A549 (cell line): ENCODE measurements around the gene RPLP1.
"Not testable (repeated sequence)": the region's sequence is repeated elsewhere in the genome, so short reads cannot be mapped to it uniquely, and the experiment has no call there.

Experiments
- CEBPB ChIP-seq, 2 experiments: fragments of >200 bp in 1 of 2; sonication (Bioruptor Twin) in 1 of 2; formaldehyde crosslinking in 1 of 2; IDR thresholded peaks; 2 replicates each; pipeline ENCODE4 v1.6.1; 2012 to 2016
- CHD4 ChIP-seq: fragments of 200-600 bp; sonication (generic); IDR thresholded peaks from 2 replicates; pipeline ENCODE4 v1.6.1; 2016; ENCODE audit warnings: antibody characterized with exemption, mild to moderate bottlenecking, borderline replicate concordance
- CTCF ChIP-seq: fragments of >200 bp; sonication (Bioruptor Twin); formaldehyde crosslinking; IDR thresholded peaks from 3 replicates; pipeline ENCODE4 v1.5.1; 2016
- EP300 ChIP-seq, 2 experiments: fragments of >200 bp; sonication (Bioruptor Twin); formaldehyde crosslinking; IDR thresholded peaks; 2 replicates in 1 of 2; 3 replicates in 1 of 2; pipeline ENCODE4 v1.6.1; 2016 to 2017
- MAZ ChIP-seq: fragments of 150-350 bp; IDR thresholded peaks from 2 replicates; pipeline ENCODE4 v1.6.1; 2014; ENCODE audit warnings: antibody characterized with exemption, low read depth, low read length, borderline replicate concordance
- MYC ChIP-seq: IDR thresholded peaks from 2 replicates; pipeline ENCODE4 v1.6.1; 2012; ENCODE audit warnings: mild to moderate bottlenecking, inconsistent platforms, low read length, improper control_type of control experiment, borderline replicate concordance
- POLR2A ChIP-seq: IDR thresholded peaks from 2 replicates; pipeline ENCODE4 v1.6.1; 2012; ENCODE audit warnings: mild to moderate bottlenecking, low read length
- ZSCAN20 ChIP-seq: fragments of 250-450 bp; sonication (Bioruptor Pico); IDR thresholded peaks from 2 replicates; pipeline ENCODE4 v1.8.0; 2022; ENCODE audit warnings: mild to moderate bottlenecking, moderate library complexity
- TF ChIP-seq, protein P1 (sequence below): fragments of 250-450 bp; sonication (Bioruptor Pico); IDR thresholded peaks from 2 replicates; pipeline ENCODE4 v1.5.0; 2020; ENCODE audit warnings: low read depth, mild to moderate bottlenecking, moderate library complexity

GRCh38 chr15:69450221-69450620 is 2.4 kb upstream of the RPLP1 start:
- TF ChIP-seq MYC; CTCF; EP300 (IDR thresholded peaks at IDR 0.05); CHD4; POLR2A; CEBPB (IDR thresholded peaks at IDR 0.05); MAZ; ZSCAN20 (CRISPR knock-in tag): not testable (repeated sequence)
- TF ChIP-seq, protein P1, sequence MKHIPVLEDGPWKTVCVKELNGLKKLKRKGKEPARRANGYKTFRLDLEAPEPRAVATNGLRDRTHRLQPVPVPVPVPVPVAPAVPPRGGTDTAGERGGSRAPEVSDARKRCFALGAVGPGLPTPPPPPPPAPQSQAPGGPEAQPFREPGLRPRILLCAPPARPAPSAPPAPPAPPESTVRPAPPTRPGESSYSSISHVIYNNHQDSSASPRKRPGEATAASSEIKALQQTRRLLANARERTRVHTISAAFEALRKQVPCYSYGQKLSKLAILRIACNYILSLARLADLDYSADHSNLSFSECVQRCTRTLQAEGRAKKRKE = not testable (repeated sequence)
